Right lobe of liver (tissue), 4 donors: ENCODE data around the gene SPOCK1.

Experiments
- POLR2A ChIP-seq: fragments of 450-650 bp; IDR thresholded peaks from one replicate; pipeline ENCODE4 v1.6.1; 2017; ENCODE audit warnings: antibody characterized with exemption, mild to moderate bottlenecking
- TF ChIP-seq, protein P1 (sequence below), 4 donors: fragments of 200-600 bp in 3 of 4; fragments of 450-650 bp in 1 of 4; IDR thresholded peaks; one replicate each; pipeline versions ENCODE4 v1.5.1 to v1.8.0; 2016 to 2022; ENCODE audit warnings: antibody characterized with exemption in 4 of 4, mild to moderate bottlenecking in 2 of 4
- donor health status: DM: no; HTN: no; CAD: no.
- donor health status: DM: no; HTN: no; CAD: no.
- donor health status: DM: no; HTN: yes; CAD: no.

DNA sequence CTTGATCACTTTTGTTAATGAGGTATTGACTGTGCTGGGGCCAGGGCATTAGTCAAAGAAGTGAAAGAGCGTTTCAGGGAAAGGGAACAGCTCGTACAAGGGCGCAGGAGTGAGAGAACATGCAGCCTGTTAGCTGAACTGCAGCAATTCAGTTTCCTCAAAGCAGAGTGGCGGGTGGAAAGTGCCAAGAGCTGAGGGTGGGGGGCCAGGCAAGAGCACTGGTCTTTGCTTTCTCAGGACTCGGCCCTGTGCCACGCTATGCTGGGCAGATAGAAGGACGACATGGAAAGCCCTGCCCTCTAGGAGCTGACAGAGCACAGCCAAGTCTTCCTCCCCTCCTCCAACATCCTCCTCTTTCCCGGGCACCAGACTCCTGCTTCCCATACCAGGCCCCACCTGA is 304.8 kb downstream of the SPOCK1 start:
- TF ChIP-seq POLR2A, result no peak
- TF ChIP-seq, protein P1, sequence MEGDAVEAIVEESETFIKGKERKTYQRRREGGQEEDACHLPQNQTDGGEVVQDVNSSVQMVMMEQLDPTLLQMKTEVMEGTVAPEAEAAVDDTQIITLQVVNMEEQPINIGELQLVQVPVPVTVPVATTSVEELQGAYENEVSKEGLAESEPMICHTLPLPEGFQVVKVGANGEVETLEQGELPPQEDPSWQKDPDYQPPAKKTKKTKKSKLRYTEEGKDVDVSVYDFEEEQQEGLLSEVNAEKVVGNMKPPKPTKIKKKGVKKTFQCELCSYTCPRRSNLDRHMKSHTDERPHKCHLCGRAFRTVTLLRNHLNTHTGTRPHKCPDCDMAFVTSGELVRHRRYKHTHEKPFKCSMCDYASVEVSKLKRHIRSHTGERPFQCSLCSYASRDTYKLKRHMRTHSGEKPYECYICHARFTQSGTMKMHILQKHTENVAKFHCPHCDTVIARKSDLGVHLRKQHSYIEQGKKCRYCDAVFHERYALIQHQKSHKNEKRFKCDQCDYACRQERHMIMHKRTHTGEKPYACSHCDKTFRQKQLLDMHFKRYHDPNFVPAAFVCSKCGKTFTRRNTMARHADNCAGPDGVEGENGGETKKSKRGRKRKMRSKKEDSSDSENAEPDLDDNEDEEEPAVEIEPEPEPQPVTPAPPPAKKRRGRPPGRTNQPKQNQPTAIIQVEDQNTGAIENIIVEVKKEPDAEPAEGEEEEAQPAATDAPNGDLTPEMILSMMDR (IDR thresholded peaks at IDR 0.05), result no peak
